H1 (cell line): ENCODE data around the gene CNOT9. TPM values are rescaled to one million over a fixed set of nuclear protein-coding genes. Genes with fewer than 3 reads are reported as not detected.

Experiments used
- POLR2AphosphoS5 ChIP-seq: IDR thresholded peaks from 2 replicates; pipeline ENCODE4 v1.6.1; 2011; ENCODE audit warnings: low read depth, low read length
- SUZ12 ChIP-seq: fragments of 200-600 bp; sonication (generic); IDR thresholded peaks from 2 replicates; pipeline ENCODE4 v1.6.1; 2012; ENCODE audit warnings: mild to moderate bottlenecking, inconsistent platforms, low read length, moderate library complexity, mixed read lengths
- TCF12 ChIP-seq: IDR thresholded peaks from 2 replicates; pipeline ENCODE4 v1.6.1; 2011; ENCODE audit warnings: low read depth, mild to moderate bottlenecking, low read length
- ZNF274 ChIP-seq: IDR thresholded peaks from 2 replicates; pipeline ENCODE4 v1.7.0; 2012; ENCODE audit warnings: low read length, borderline replicate concordance; ENCODE audit errors: extremely low read depth
- polyA plus RNA-seq, 7 experiments: library from polyadenylated mRNA; depleted of rRNA in 3 of 7; stranded (reverse) in 5 of 7; unstranded in 2 of 7; fragments of >200 nt in 5 of 7; fragments of 200-250 nt in 2 of 7; gene quantifications; 1 replicate in 5 of 7; 2 replicates in 1 of 7; 4 replicates in 1 of 7; pipeline versions ENCODE4 v1.2.1 to v1.2.3, GENCODE V29; 2011 to 2013; ENCODE audit warnings: missing spikeins in 2 of 7, mixed read lengths in 2 of 7
- total RNA-seq: library from RNA; stranded (reverse); fragmentation: NEBNext Ultra II Directional; extraction: Animal tissue kit (Norgen Biotek cat#: 25700); gene quantifications from 2 replicates; pipeline ENCODE4 v1.2.1, GENCODE V29; 2021
- TF ChIP-seq, protein P1 (sequence below): IDR thresholded peaks from 2 replicates; pipeline ENCODE4 v1.6.1; 2012; ENCODE audit warnings: inconsistent platforms
- TF ChIP-seq, protein P2 (sequence below): IDR thresholded peaks from 2 replicates; pipeline ENCODE4 v1.6.1; 2011; ENCODE audit warnings: low read depth, mild to moderate bottlenecking, low read length; ENCODE audit not compliant: insufficient read depth

CNOT9 gene
- total and polyA plus RNA-seq, 2 of the 8 experiments (the other 6 are each of a cell fraction or from before 2014, with no cell fraction given): 79.3 to 81.2 TPM

DNA sequence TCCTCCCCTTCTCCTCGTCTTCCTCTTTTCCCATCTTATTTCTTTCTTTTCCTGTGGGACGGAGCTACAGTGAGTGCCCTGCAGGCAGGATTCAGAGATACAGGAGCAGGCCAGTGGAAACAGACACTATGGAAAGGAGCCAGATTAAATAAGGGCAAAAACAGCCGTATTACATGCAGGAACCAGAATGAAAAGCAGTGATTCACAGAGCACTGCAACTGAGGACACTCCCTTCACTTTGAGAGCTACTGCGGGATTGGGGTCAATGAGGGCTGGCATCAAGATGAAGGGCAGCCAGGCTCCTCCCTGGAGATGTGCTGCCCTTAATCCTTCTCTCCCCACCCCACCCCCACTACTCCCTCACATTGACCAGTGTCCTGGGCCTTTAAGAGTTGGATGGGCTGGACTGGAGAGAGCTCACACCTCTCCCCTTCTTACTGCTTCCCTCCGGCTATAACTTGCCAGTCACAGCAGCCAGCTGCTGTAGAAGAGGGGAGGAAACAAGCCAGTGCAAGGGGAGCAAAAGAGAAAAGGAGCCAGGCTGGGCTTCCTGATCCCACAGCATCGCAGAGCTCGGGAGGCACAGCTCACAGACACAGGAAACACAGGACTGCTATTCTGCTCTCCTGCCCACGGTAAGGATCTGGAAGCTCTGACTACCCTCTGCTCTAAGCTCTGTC is 38.9 kb downstream of the CNOT9 start, which contains the start of gene PLCD4 (continued):
- TF ChIP-seq, protein P1, sequence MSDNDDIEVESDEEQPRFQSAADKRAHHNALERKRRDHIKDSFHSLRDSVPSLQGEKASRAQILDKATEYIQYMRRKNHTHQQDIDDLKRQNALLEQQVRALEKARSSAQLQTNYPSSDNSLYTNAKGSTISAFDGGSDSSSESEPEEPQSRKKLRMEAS: no peak
- TF ChIP-seq, protein P2, sequence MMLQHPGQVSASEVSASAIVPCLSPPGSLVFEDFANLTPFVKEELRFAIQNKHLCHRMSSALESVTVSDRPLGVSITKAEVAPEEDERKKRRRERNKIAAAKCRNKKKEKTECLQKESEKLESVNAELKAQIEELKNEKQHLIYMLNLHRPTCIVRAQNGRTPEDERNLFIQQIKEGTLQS: no peak
- TF ChIP-seq ZNF274 (no peak), POLR2AphosphoS5 (no peak), TCF12 (no peak), SUZ12 (no peak)
